ENCODE data around the gene OTUD7B.
"Not testable (repeated sequence)": the region's sequence is repeated elsewhere in the genome, so short reads cannot be mapped to it uniquely, and the experiment has no call there.

The OTUD7B gene

DNA sequence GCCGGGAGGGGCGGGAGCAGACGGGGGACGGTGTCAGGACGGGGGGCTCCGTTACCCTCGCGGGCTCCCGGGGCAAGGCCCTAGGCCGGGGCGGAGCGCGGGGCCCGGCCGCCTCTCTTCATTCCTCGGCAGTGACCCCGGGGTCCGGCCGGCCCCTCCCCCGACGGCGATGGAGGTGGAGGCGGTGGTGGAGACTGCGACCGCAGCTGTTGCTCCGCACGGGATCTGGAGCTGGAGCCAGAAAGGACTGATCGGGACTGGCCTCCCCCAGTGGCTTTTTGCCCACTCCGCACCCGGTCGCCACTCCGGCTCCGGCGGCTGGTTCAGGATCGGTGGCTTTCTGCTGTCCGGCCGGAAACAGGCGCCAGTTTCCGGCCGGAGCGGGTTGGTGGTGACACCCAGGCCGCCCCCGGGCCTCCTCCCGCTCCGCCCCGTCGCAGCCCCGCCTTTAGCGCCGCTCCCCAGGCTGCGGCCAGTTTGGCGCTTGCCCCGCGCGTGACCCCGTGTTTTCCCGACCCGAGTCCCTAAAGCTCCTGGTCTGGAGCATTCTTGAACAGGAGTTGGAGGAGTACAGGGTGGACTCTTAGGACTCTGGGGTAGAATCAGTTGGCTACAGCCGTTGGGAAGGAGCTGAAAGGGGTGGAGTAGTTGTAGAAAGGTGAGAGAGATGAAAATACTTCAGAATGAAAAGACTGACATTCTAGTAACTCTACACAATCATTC, at the start of gene OTUD7B:
OTUD7B (minus strand) TSS at position 334 of the 723 bp plus-strand sequence. CDS start 33,216 bp downstream, outside the sequence.
- peak; percentile 87 for DNase-seq

DNA sequence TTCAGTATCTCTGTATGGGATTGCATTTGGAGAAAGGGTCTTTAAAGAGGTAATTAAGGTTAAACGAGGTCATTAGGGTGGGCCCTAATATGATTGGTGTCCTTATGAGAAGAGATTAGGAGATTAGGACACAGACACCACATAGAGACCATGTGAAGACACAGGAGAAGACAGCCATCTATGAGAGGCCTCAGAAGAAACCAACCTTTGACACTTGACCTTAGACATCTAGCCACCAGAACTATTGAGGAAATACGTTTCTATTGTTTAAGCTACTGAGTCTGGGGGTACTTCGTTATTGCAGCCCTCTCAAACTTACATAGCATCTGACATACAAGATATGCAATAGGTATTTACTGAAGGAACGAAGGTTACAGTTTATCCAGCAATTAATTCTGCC, 49.7 kb upstream of the OTUD7B start:
- no peak for DNase-seq

DNA sequence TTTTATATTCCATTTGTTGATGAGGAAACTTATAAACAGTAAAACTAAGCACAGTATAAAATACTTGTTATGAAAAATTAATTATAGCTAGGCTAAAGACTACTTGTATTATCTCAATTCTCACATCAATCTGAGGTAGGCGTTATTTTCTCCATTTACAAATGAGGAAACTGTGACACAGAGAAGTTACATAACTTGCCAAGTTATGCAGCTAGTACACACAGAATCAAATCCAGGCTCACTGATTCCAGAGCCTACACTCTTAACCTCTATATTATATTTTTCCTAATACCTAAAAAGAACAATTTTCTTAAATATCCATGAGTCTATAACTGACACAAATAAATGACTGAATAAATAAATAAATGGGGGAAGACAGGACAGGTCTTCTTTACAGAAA, 45.9 kb upstream of the OTUD7B start:
- no peak for DNase-seq

GRCh38 chr1:150055507-150055906, 45.0 kb upstream of the OTUD7B start:
- DNase-seq = not testable (repeated sequence)

- DNase-seq = no peak
These were observed 43.4 kb upstream of the OTUD7B start for GRCh38 chr1:150053926-150054325.

- DNase-seq = not testable (repeated sequence)
These were observed 41.4 kb upstream of the OTUD7B start for GRCh38 chr1:150051905-150052412.

- DNase-seq = no peak
These were observed 40.5 kb upstream of the OTUD7B start for GRCh38 chr1:150051089-150051373.

DNA sequence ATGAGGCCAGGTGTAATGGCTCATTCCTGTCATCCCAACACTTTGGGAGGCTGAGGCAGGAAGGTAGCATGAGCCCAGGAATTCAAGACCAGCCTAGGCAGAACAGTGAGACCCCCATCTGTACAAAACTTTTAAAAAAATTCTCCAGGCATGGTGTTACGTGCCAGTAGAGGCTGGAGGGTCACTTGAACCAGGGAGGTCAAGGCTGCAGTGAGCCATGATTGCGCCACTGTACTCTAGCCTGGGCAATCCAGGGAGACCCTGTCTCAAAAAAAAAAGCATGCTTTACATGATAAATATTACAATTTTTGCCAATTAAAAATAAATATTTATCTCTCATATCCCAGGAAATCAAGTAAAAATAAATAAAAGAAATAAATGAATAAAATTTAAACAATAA, 39.4 kb upstream of the OTUD7B start:
- DNase-seq = no peak

DNA sequence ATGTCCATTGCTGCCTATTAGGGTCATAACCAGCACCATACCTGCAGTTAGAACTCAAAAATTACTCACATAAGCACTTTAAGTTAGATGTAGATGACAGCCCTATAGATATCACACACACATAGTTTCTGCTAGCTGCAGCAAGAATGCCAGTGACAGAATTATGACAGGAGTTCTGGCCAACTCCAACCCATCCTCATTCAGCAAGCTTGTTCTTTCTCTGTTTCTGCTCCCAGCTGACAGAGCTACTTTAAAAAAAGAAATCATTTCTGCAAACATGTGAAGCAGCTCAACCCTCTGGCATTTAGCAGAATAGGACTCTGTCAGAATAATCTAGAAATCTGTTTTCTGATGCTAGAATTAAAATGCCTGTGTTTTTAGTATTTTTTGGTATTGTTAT, 23.8 kb upstream of the OTUD7B start:
- DNase-seq = no peak

- no peak for DNase-seq
These were observed 17.8 kb upstream of the OTUD7B start for GRCh38 chr1:150028322-150028721.

- DNase-seq = no peak
These were observed 13.6 kb upstream of the OTUD7B start for GRCh38 chr1:150024156-150024555.

DNA sequence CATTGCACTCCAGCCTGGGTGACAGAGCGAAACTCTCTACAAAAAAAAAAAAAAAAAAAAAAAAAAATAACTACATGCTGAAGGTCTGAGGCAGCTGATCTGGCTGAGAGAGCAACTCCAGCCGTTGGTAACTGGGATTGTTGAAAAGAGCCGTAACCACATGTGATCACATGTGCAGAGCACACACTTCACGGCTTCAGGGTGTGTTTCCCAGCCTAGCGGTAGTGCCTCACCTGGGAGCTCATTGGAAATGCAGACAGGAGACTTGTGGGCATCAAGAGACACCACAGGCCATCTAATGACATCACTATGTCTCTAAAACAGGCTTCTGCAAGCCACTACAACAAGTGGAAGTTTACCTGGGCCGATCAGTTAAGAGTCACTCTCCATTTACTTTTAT, 11.8 kb upstream of the OTUD7B start:
- no peak for DNase-seq

- DNase-seq = no peak
These were observed 10.7 kb upstream of the OTUD7B start for GRCh38 chr1:150021191-150021694.

GRCh38 chr1:150020711-150021110, 10.2 kb upstream of the OTUD7B start:
- no peak for DNase-seq

DNA sequence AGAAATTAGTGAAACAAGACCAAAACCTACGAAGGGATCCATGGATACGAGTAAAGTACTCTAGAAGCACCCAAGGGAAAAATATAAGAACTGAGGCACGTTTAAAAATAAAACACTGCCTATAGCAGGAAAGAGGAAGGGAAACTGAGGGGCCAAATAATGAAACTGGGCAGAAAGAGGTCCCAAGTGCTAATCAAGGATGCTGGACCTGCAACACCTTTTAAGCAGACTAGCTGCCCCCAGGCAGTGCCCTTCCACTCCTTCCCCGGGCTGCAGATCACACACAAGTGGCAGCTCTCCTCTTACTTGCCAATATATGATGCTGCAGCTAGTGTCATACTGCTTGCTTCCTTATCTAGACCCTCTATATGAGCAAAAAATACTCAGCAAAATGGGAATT, 7.6 kb upstream of the OTUD7B start:
- DNase-seq = no peak

- DNase-seq = no peak
These were observed 6.8 kb upstream of the OTUD7B start for GRCh38 chr1:150017206-150017750.

GRCh38 chr1:150015651-150016131, 5.2 kb upstream of the OTUD7B start:
- DNase-seq = no peak

DNA sequence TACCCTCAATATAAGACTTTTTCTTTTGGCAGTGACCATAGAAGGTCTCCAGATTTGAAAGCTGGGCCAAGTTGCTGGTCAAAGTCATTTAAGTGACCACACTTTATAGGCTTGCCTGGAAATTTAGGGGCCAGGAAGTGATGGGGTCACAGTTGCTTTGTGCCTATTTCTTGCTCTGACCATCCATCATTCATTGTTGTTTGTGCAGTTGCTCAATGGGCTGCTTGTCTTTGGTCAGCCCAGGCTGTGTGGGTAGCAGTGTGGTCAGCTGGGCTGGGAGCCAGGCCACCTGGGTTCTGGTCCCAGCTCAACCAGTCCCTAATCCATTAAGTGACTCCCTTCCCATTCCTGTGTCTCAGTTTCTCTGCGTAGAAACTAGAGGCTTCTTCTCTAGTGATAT, 2.1 kb upstream of the OTUD7B start:
- DNase-seq = no peak

GRCh38 chr1:150009604-150010392, 728 bp downstream of the OTUD7B start:
- peak; percentile 86 for DNase-seq

- DNase-seq = no peak
These were observed 1.8 kb downstream of the OTUD7B start for GRCh38 chr1:150008699-150009098.

DNA sequence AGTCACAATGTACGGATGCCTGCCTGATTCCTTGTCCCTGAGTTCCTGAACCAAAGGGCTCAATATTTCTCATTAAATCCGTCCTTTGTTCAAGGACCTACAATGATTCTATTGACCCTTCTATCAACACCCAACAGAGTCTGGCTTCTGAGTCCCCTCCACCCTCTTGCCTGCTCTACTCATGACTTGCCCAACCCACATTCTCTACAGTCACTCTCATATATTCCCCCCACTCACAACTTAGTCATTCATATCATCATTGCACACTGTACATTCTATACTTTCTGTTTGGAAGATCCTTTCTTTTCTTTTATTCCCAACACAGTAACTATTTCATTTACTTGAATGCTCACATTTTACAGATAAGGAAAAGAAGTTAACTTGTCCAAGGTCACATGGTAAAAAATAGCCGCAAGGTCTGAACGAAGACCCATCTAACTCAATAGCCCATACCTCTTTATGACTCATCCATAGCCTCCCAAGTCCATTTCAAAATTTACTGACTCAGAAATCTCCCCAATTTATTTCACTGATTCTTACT, 3.6 kb downstream of the OTUD7B start:
- DNase-seq = peak; percentile 48

DNA sequence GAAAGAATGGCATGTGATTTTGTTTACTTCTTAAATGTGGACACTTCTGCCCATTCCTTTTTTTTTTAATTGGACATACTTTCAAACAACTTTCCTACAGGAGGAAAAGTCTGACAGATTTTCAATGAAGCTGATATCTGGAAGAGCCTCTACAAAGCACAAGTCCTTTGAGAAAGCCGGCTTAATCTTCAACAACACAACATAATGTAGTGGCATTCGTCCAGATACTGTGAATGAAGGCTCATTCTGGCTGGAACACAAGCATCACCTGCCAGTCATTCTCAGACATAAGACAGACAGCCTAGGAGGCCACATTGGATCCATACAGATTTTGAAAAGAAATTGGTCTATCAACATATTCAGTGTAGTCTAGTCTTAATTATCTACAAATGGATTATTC, 4.9 kb downstream of the OTUD7B start:
- DNase-seq = no peak

DNA sequence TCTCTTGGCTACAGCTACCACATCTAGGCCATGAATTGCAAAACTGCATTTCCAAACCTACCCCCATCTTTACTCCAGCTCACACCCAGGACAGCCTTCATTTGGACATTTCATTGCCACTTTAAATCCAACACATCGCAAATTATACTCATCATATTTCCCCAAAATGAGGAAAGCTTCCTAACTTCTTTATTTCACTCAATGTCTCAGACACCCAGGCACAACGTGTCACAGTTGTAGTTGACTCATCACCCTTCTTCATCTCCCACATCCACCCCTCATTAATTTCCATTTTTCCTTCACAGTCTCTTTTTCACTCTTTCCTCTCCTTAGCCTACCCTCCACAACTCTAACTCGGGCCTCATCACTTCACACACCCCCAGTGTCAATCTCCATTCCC, 6.7 kb downstream of the OTUD7B start:
- DNase-seq = no peak
